Measurements from ENCODE around the gene SDHC. TPM values are rescaled to one million over a fixed set of nuclear protein-coding genes. Genes with fewer than 3 reads are reported as not detected.

SDHC gene
- total and polyA plus RNA-seq, 2 of the 13 experiments (the other 11 are each of a cell fraction or from before 2014, with no cell fraction given): 27.1 to 229 TPM

DNA sequence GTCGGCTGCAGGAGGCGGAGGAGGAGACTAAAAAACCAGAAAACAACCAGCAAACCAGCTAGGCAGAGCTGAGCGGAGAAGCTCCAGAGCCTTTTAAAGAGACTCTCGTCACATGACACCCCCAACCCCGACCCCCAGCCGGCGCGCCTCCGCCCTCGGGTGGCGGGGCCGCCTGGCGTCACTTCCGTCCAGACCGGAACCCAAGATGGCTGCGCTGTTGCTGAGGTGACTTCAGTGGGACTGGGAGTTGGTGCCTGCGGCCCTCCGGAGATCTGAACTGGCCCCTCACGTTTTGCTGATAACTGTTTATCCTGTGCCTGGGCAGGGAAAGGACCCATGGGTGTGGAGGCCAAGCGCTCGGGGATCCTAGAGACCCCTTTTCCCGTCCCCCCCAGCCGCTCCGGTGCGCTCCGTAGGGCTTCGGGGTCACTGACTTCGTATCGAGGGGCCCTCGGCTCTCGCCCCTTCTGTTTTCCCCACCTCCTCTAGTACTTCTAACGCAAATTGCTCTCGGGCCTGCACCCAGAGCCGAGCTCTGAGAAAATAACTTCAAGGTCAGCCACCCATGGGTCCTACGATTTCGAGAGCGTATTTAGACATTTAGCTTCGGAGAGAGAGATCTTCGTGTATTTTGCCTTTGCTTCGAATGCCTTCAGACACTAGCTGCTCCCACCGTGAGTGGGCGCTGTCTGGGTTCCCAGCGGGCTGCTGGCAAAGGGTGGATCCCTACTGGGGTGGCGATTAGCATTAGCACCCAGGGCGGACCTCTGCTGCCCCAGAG is at the start of gene SDHC (continued):
- TF ChIP-seq E2F2 (CRISPR knock-in tag; IDR thresholded peaks at IDR 0.05; ENCODE audit: borderline replicate concordance) (peak; percentile 63; the same call in 1 of the 2 replicates), NR1H2 (CRISPR knock-in tag; IDR thresholded peaks at IDR 0.05; ENCODE audit: borderline replicate concordance, low read depth) (no peak), MTF2 (CRISPR knock-in tag; IDR thresholded peaks at IDR 0.05; ENCODE audit: borderline replicate concordance) (no peak), ARID4A (CRISPR knock-in tag; IDR thresholded peaks at IDR 0.05; ENCODE audit: borderline replicate concordance) (peak; percentile 73; the same call in 1 of the 2 replicates), NFIC (IDR thresholded peaks at IDR 0.05; ENCODE audit: low read length) (no peak; the same call in 1 of the 2 replicates), WIZ (CRISPR knock-in tag; IDR thresholded peaks at IDR 0.05) (no peak), ZNF121 (CRISPR knock-in tag; IDR thresholded peaks at IDR 0.05) (no peak), TSC22D2 (CRISPR knock-in tag; IDR thresholded peaks at IDR 0.05; ENCODE audit: borderline replicate concordance) (no peak), TMF1 (CRISPR knock-in tag; IDR thresholded peaks at IDR 0.05; ENCODE audit: low read depth) (no peak), SIX4 (CRISPR knock-in tag; IDR thresholded peaks at IDR 0.05) (peak; percentile 43; the same call in 1 of the 2 replicates), ZBTB20 (CRISPR knock-in tag; IDR thresholded peaks at IDR 0.05; ENCODE audit: borderline replicate concordance, low read depth) (no peak), ZNF446 (CRISPR knock-in tag; IDR thresholded peaks at IDR 0.05) (0 out of 2 replicates have a peak, but pooled peaks have one; percentile 6), ZNF468 (CRISPR knock-in tag; IDR thresholded peaks at IDR 0.05) (no peak), HNRNPL (IDR thresholded peaks at IDR 0.05; ENCODE audit: low read depth, low read length) (no peak)
- TF ChIP-seq, protein P1, sequence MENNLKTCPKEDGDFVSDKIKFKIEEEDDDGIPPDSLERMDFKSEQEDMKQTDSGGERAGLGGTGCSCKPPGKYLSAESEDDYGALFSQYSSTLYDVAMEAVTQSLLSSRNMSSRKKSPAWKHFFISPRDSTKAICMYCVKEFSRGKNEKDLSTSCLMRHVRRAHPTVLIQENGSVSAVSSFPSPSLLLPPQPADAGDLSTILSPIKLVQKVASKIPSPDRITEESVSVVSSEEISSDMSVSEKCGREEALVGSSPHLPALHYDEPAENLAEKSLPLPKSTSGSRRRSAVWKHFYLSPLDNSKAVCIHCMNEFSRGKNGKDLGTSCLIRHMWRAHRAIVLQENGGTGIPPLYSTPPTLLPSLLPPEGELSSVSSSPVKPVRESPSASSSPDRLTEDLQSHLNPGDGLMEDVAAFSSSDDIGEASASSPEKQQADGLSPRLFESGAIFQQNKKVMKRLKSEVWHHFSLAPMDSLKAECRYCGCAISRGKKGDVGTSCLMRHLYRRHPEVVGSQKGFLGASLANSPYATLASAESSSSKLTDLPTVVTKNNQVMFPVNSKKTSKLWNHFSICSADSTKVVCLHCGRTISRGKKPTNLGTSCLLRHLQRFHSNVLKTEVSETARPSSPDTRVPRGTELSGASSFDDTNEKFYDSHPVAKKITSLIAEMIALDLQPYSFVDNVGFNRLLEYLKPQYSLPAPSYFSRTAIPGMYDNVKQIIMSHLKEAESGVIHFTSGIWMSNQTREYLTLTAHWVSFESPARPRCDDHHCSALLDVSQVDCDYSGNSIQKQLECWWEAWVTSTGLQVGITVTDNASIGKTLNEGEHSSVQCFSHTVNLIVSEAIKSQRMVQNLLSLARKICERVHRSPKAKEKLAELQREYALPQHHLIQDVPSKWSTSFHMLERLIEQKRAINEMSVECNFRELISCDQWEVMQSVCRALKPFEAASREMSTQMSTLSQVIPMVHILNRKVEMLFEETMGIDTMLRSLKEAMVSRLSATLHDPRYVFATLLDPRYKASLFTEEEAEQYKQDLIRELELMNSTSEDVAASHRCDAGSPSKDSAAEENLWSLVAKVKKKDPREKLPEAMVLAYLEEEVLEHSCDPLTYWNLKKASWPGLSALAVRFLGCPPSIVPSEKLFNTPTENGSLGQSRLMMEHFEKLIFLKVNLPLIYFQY (CRISPR knock-in tag; IDR thresholded peaks at IDR 0.05; ENCODE audit: borderline replicate concordance): no peak
- TF ChIP-seq, protein P2, sequence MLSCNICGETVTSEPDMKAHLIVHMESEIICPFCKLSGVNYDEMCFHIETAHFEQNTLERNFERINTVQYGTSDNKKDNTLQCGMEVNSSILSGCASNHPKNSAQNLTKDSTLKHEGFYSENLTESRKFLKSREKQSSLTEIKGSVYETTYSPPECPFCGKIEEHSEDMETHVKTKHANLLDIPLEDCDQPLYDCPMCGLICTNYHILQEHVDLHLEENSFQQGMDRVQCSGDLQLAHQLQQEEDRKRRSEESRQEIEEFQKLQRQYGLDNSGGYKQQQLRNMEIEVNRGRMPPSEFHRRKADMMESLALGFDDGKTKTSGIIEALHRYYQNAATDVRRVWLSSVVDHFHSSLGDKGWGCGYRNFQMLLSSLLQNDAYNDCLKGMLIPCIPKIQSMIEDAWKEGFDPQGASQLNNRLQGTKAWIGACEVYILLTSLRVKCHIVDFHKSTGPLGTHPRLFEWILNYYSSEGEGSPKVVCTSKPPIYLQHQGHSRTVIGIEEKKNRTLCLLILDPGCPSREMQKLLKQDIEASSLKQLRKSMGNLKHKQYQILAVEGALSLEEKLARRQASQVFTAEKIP (CRISPR knock-in tag; IDR thresholded peaks at IDR 0.05; ENCODE audit: borderline replicate concordance): no peak
